ENCODE data around the gene ARMC9. TPM values are rescaled to one million over a fixed set of nuclear protein-coding genes. Genes with fewer than 3 reads are reported as not detected.
"Not testable (repeated sequence)": the region's sequence is repeated elsewhere in the genome, so short reads cannot be mapped to it uniquely, and the experiment has no call there.

The ARMC9 gene
- total RNA-seq, 1 donor from 2014 or later, result 19.3 TPM

- H3K4me3 Mint-ChIP-seq (ENCODE audit: unreplicated experiment), result no peak overlapping the region
- H3K27me3 Mint-ChIP-seq (ENCODE audit: unreplicated experiment), result no peaks in the 10 kb centered on the region
- no peak for DNase-seq
- no peak for TF ChIP-seq CTCF (IDR thresholded peaks at IDR 0.05; ENCODE audit: partially characterized antibody, unreplicated experiment)
- peaks cover 9% of the 10 kb centered on the region for H3K4me1 Mint-ChIP-seq (ENCODE audit: low read depth, unreplicated experiment)
- no peak overlapping the region for H3K27ac Mint-ChIP-seq (ENCODE audit: unreplicated experiment)
- H3K9me3 Mint-ChIP-seq (ENCODE audit: unreplicated experiment), result peaks cover 2% of the 10 kb centered on the region
- no peaks in the 10 kb centered on the region for H3K36me3 Mint-ChIP-seq (ENCODE audit: unreplicated experiment)
Measured at GRCh38 chr2:231245249-231246094, 47.0 kb downstream of the ARMC9 start.

GRCh38 chr2:231246171-231246842 lies 47.9 kb downstream of the ARMC9 start:
- Mint-ChIP-seq H3K4me1 (ENCODE audit: low read depth, unreplicated experiment) (peaks cover 9% of the 10 kb centered on the region), H3K36me3 (ENCODE audit: unreplicated experiment) (no peaks in the 10 kb centered on the region), H3K4me3 (ENCODE audit: unreplicated experiment) (no peak overlapping the region), H3K27me3 (ENCODE audit: unreplicated experiment) (no peaks in the 10 kb centered on the region), H3K27ac (ENCODE audit: unreplicated experiment) (no peak overlapping the region), H3K9me3 (ENCODE audit: unreplicated experiment) (peaks cover 2% of the 10 kb centered on the region)
- no peak for TF ChIP-seq CTCF (IDR thresholded peaks at IDR 0.05; ENCODE audit: partially characterized antibody, unreplicated experiment)
- DNase-seq, result no peak

- Mint-ChIP-seq H3K36me3 (ENCODE audit: unreplicated experiment) (no peaks in the 10 kb centered on the region), H3K4me3 (ENCODE audit: unreplicated experiment) (no peak overlapping the region), H3K4me1 (ENCODE audit: low read depth, unreplicated experiment) (no peaks in the 10 kb centered on the region), H3K27ac (ENCODE audit: unreplicated experiment) (no peak overlapping the region), H3K27me3 (ENCODE audit: unreplicated experiment) (peaks cover 2% of the 10 kb centered on the region), H3K9me3 (ENCODE audit: unreplicated experiment) (no peaks in the 10 kb centered on the region)
- DNase-seq, result no peak
- TF ChIP-seq CTCF (IDR thresholded peaks at IDR 0.05; ENCODE audit: partially characterized antibody, unreplicated experiment), result no peak
Measured at GRCh38 chr2:231250146-231250545, 51.7 kb downstream of the ARMC9 start.

- no peak for TF ChIP-seq CTCF (IDR thresholded peaks at IDR 0.05; ENCODE audit: partially characterized antibody, unreplicated experiment)
- H3K4me1 Mint-ChIP-seq (ENCODE audit: low read depth, unreplicated experiment), result no peaks in the 10 kb centered on the region
- H3K9me3 Mint-ChIP-seq (ENCODE audit: unreplicated experiment), result no peaks in the 10 kb centered on the region
- H3K27me3 Mint-ChIP-seq (ENCODE audit: unreplicated experiment), result peaks cover 2% of the 10 kb centered on the region
- DNase-seq, result no peak
- no peak overlapping the region for H3K27ac Mint-ChIP-seq (ENCODE audit: unreplicated experiment)
- H3K36me3 Mint-ChIP-seq (ENCODE audit: unreplicated experiment), result no peaks in the 10 kb centered on the region
- no peak overlapping the region for H3K4me3 Mint-ChIP-seq (ENCODE audit: unreplicated experiment)
Measured at GRCh38 chr2:231250698-231251097, 52.3 kb downstream of the ARMC9 start.

GRCh38 chr2:231253292-231253691 lies 54.9 kb downstream of the ARMC9 start:
- not testable (repeated sequence) for H3K4me3 Mint-ChIP-seq (ENCODE audit: unreplicated experiment); H3K27me3 Mint-ChIP-seq (ENCODE audit: unreplicated experiment); H3K9me3 Mint-ChIP-seq (ENCODE audit: unreplicated experiment); H3K36me3 Mint-ChIP-seq (ENCODE audit: unreplicated experiment); H3K4me1 Mint-ChIP-seq (ENCODE audit: low read depth, unreplicated experiment); H3K27ac Mint-ChIP-seq (ENCODE audit: unreplicated experiment); DNase-seq
